Measurements from ENCODE around the gene INTS1.
"Not testable (repeated sequence)": the region's sequence is repeated elsewhere in the genome, so short reads cannot be mapped to it uniquely, and the experiment has no call there.

The INTS1 gene

GRCh38 chr7:1531263-1531978, 27.2 kb upstream of the INTS1 start:
- DNase-seq: peak; percentile 43 to 59 (median 48)

GRCh38 chr7:1530946-1531262, 26.7 kb upstream of the INTS1 start:
- DNase-seq: no peak

- no peak for DNase-seq
Measured at GRCh38 chr7:1529383-1530116, 25.4 kb upstream of the INTS1 start.

GRCh38 chr7:1526271-1526754, 22.1 kb upstream of the INTS1 start:
- DNase-seq: no peak

DNA sequence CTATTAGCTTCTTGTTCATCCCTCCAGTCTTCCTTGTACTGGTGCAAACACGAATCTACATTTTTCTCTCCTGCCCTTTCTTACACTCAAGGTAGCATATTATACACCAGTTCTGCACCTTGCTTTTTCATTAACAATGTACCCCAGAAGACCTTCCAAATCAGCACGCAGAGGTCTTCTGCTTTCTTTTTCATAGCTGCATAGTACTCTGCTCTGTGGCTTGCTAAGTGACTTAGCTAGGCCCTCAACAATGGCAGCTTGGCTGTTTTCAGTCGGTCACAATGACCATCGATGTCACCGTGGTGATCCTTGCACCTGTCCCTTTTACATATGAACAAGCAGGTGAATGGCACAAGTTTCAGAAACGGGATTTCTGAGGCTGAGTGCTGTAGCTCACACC, 21.2 kb upstream of the INTS1 start:
- DNase-seq: no peak

GRCh38 chr7:1523844-1524243, 19.7 kb upstream of the INTS1 start:
- no peak for DNase-seq

DNA sequence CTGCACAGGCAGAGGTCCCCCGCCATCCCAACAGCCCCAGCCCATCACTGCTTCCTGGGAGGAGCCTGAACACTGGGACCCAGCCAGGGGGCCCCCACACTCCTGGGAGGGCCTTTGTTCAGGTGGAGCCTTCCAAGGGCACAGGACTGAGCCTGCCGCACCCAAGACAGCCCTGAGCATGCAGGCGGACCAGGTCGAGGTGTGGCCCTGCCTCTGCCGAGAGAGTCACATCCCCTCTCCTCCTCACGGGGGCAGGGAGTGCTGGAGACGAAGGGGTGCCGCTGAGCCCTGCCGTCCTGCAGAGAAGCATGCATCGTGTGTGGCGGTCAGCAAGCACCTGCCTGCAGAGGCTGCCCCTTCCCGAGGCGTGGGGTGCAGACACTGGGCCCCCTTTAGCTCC, 19.0 kb upstream of the INTS1 start:
- DNase-seq: no peak

DNA sequence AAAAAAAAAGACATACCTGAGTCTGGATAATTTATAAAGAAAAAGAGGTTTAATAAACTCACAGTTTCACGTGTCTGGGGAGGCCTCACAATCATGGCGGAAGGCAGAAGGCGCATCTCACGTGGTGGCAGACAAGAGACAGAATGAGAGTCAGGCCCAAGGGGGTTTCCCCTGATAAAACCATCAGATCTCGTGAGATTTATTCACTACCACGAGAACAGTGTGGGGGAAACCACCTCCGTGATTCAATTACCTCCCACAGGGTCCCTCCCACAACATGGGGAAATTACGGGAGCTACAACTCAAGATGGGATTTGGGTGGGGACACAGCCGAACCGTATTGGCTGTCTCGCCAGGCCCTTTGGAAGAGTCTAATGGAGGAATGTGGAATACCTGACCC, 17.3 kb upstream of the INTS1 start:
- peak; percentile 66 to 73 (median 73) for DNase-seq

DNA sequence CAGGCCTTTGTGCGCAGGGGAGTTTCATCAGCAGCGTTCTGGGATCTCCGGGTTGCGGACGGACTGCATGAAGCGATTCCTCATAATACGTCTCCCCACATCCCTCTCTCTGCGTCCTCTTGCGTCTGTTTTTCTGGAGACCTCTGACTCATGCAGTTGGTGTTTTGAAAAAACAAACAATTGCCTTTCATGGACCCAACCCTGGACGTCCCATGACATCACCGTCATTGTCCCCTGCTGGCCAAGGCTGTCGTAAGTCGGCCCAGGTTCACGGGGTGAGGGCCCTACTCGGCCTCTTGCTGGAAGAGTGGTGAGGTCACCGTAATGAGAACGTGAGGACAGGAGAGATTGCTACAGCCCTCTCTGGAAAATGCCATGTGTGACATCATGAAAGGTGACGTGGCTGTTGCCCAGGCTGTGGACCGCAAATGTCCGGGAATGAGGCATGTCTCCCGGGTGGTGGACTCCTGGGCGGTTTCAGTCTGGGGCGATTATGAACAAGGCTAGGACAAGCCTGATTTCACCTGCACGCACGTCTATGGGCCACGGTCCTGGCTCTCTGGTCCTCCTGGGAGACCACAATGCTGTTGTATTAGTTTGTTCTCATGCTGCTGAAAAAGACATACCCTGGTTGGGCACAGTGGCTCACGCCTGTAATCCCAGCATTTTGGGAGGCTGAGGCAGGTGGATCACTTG, 16.5 kb upstream of the INTS1 start:
- peak; percentile 77 to 83 (median 79) for DNase-seq

DNA sequence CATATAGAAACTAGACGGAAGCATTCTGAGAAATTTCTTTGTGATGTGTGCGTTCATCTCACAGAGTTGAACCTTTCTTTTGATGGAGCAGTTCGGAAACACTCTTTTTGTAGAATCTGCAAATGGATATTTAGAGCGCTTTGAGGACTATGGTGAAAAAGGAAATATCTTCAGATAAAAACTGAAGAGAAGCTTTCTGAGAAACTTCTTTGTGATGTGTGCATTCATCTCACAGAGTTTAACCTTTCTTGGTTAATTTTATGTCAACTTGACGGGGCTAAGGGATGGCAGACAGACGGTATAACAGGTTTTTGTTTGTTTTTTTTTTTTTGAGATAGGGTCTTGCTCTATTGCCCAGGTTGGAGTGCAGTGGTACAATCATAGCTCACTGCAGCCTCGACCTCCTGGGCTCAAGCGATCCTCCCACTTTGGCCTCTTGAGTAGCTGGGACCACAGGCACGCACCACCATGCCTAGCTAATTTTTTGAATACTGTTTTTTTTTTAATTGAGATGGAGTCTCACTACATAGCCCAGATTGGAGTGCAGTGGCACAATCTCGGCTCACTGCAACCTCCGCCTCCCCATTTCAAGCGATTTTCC, 15.2 kb upstream of the INTS1 start:
- not testable (repeated sequence) for DNase-seq

DNA sequence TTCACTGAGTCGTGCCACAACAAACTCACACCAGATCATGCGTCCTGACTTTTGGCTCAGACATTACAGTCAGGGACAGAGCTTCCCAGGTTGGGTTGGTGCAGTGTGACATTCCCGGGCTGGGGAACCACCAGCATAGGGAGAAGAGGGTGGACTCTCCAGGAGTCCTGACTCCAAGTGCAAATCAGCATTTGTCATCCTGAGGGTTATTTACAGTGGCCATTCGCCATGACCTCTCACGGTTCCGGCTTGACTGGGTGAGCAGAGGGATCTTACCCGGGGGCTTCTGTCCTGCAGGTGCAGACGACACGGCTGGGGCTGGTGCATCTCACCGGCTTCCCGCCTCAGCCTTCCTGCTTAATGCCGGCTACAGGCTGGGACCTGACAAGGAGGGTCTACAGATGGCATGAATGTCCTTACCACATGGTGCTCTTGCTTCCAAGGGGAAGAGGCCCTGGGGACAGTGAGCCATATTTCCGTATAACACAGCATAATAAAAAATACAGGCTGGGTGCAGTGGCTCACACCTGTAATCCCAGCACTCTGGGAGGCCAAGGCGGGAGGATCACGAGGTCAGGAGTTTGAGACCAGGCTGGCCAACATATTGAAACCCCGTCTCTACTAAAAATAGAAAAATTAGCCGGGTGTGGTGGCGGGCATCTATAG, 12.5 kb upstream of the INTS1 start:
- no peak for DNase-seq

- not testable (repeated sequence) for DNase-seq
Measured at GRCh38 chr7:1515509-1515967, 11.3 kb upstream of the INTS1 start.

DNA sequence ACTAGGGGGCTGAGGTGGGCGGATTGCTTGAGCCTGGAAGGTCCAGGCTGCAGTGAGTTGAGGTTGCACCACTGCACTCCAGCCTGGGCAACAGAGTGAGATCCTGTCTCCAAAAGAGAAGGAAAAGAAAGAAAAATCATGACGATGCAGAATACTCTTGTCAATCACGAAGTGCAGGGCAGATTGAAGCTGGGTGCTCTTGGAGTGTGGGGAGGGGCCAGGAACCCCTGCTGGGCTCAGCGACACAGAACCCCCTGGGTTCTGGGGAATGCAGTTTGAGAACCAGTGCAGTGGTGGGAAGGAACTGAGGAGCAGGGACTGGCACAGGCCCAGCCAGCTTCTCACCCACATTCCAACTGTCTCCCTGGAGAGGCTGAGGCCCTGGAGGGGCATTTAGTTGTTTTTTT, 10.8 kb upstream of the INTS1 start:
- no peak for DNase-seq

DNA sequence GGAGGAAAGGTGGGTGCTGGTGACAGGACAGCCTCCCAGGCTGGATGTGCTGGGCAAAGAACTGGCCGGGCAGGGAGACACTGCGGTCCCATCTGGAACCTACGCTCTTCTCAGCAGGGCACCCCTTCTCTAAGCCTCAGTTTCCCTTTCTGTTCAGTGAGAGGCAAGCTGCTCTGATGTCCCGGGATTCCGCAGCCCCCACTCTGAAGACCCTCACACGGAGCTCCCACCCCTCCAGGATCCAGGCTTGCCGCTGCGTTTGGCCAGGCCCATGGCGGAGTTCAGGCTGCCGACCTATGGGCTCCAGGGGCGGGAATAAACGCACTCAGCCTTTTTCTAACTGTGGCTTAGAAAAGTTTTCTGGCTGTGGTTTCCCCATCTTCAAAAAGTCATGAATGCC, 10.2 kb upstream of the INTS1 start:
- DNase-seq: no peak

DNA sequence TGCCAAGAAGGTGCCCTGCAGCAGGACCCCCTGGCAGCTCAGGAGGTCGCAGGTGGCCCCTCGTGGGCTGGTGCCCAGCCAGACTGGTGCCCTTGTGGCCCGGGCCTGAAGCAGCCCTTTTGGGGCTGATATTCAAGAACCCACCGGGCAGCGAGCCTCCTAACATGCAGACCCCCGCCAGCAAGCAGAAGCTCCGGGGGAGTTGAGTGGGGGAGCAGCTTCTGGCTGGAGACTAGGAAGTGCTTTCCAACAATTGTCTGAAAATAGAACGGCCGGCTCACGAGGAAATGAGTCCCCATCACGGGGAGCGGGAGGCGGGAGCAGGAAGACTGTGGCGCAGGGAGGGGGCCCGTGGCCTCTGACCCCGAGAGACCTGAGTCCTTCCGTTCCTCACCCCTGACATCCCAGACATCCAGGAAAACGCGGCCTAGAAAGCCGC, 9.5 kb upstream of the INTS1 start:
- DNase-seq: peak; percentile 83 to 89 (median 87)

GRCh38 chr7:1512781-1513656, 8.8 kb upstream of the INTS1 start:
- DNase-seq: peak; percentile 96 to 98 (median 98)

GRCh38 chr7:1511444-1512422, 7.5 kb upstream of the INTS1 start:
- DNase-seq: no peak

GRCh38 chr7:1510780-1511154, 6.6 kb upstream of the INTS1 start:
- DNase-seq: no peak

GRCh38 chr7:1509226-1509625, 5.0 kb upstream of the INTS1 start:
- no peak for DNase-seq

DNA sequence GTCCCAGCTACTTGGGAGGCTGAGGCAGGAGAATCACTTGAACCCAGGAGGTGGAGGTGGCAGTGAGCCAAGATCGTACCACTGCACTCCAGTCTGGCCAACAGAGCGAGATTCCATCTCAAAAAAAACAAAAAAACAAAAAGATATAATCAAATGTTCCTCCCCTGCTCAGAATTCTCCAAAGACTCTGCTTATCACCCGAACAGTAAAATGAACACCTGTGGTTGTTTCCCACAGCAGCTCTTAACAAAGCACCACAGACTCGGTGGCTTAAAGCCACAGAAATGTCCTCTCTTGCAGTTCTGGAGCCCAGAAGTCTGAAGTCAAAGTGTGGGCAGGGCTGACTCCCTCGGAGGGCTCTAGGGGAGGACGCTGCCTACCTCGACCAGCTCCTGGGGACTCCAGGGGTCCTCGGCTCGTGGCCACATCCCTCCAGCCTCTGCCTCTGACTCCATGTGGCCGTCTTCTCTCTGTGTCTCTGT, 4.1 kb upstream of the INTS1 start:
- DNase-seq: no peak

Measured in suppressor macrophage treated with lipopolysaccharide for 1 hour (primary cell).